ENCODE results near the gene BANK1. TPM values are rescaled to one million over a fixed set of nuclear protein-coding genes. Genes with fewer than 3 reads are reported as not detected.

Gene BANK1
- total RNA-seq, 1 experiment from 2014 or later: 1.1 TPM

GRCh38 chr4:101825953-101826352 lies 35.4 kb downstream of the BANK1 start:
- WGBS (ENCODE audit: extremely low coverage, insufficient read length, low lambda C conversion rate): no CpG with 5 or more reads among the region's 2 CpGs
- Histone ChIP-seq H3K9me3 (ENCODE audit: control insufficient read depth, low read depth, low read length) (no peaks in the 10 kb centered on the region), H3K4ac (ENCODE audit: low read depth, low read length) (no peak overlapping the region), H3T11ph (ENCODE audit: low read length) (no peak overlapping the region), H3K56ac (ENCODE audit: insufficient read length, low read depth, low read length) (no peak overlapping the region), H4K8ac (replicated peaks; ENCODE audit: insufficient read length, low read depth, low read length) (no peak overlapping the region), H3K27ac (ENCODE audit: insufficient read length, low read depth, low read length) (no peak overlapping the region), H3K23me2 (ENCODE audit: insufficient read length, low read depth, low read length, poor library complexity, severe bottlenecking) (no peaks in the 10 kb centered on the region), H3K4me1 (ENCODE audit: insufficient read depth, low read length) (no peaks in the 10 kb centered on the region), H2BK15ac (ENCODE audit: low read depth, low read length) (no peak overlapping the region), H3K9ac (ENCODE audit: extremely low read depth, insufficient read length, low read length) (no peak overlapping the region), H2AK5ac (ENCODE audit: insufficient read length, low read length) (no peak overlapping the region), H3K79me2 (ENCODE audit: insufficient read depth, low read length) (no peaks in the 10 kb centered on the region), H2BK12ac (ENCODE audit: insufficient read length, low read depth, low read length) (no peak overlapping the region), H2BK20ac (ENCODE audit: low read depth, low read length, poor library complexity, severe bottlenecking) (no peak overlapping the region), H3K23ac (ENCODE audit: insufficient read length, low read depth, low read length) (no peak overlapping the region), H4K20me1 (ENCODE audit: control insufficient read depth, insufficient read depth, insufficient read length) (no peaks in the 10 kb centered on the region), H3K18ac (ENCODE audit: insufficient read length, low read depth, low read length) (no peak overlapping the region), H3K4me2 (ENCODE audit: insufficient read depth, insufficient read length, low read length) (no peak overlapping the region), H4K5ac (ENCODE audit: insufficient read length, low read depth, low read length) (no peak overlapping the region), H3K79me1 (ENCODE audit: insufficient read depth, low read depth, low read length, poor library complexity, severe bottlenecking) (no peaks in the 10 kb centered on the region), H3K14ac (ENCODE audit: insufficient read depth, low read length) (no peak overlapping the region), H4K91ac (ENCODE audit: insufficient read length, low read depth, low read length) (no peak overlapping the region), H2BK5ac (ENCODE audit: insufficient read length, low read length) (no peak overlapping the region), H2AFZ (ENCODE audit: low read length) (no peak overlapping the region), H3K27me3 (ENCODE audit: insufficient read depth, low read length) (no peaks in the 10 kb centered on the region), H2BK120ac (ENCODE audit: low read depth, low read length, poor library complexity, severe bottlenecking) (no peak overlapping the region)
- Mint-ChIP-seq H3K4me3 (no peak overlapping the region), H3K27ac (no peak overlapping the region), H3K4me1 (no peaks in the 10 kb centered on the region), H3K27me3 (ENCODE audit: low read depth) (no peaks in the 10 kb centered on the region), H3K36me3 (ENCODE audit: insufficient read depth in 1 of 3, low read depth in 3 of 3) (no peaks in the 10 kb centered on the region), H3K9me3 (peaks cover 1 to 3% of the 10 kb centered on the region in 2 experiments)
- TF ChIP-seq CTCF (conservative IDR thresholded peaks at IDR 0.05): no peak
- no peak for DNase-seq

Data from H9 (cell line).